Right cardiac atrium (tissue), 5 donors: Measurements from ENCODE around the gene CHD2. TPM values are rescaled to one million over a fixed set of nuclear protein-coding genes. Genes with fewer than 3 reads are reported as not detected.
A peak's percentile ranks its signal among the peaks of the same experiment; 100 is the strongest.
"Not testable (repeated sequence)": the region's sequence is repeated elsewhere in the genome, so short reads cannot be mapped to it uniquely, and the experiment has no call there.

Experiments
- ATAC-seq, 2 donors: fragments of 200-7000 bp; cut with Tn5 transposase; one replicate each; pipeline versions ENCODE4 v1.8.0 to v1.9.1; 2020; ENCODE audit warnings: moderate library complexity in 2 of 2, mild to moderate bottlenecking in 1 of 2
- DNase-seq, 3 donors: peaks; one replicate each; pipeline ENCODE4 v3.0.0-alpha.2; 2020
- H3K27ac ChIP-seq: one replicate; pipeline ENCODE4 v1.5.1; 2013; ENCODE audit warnings: mild to moderate bottlenecking, low read length, control low read depth, moderate library complexity
- H3K27me3 ChIP-seq: one replicate; pipeline ENCODE4 v1.6.1; 2013; ENCODE audit not compliant: control insufficient read depth, insufficient read depth
- H3K4me1 ChIP-seq: one replicate; pipeline ENCODE4 v1.6.1; 2013; ENCODE audit warnings: low read length; ENCODE audit not compliant: control insufficient read depth, insufficient read depth
- H3K4me3 ChIP-seq: one replicate; pipeline ENCODE4 v1.5.1; 2013; ENCODE audit warnings: low read length, control low read depth
- H3K9me3 ChIP-seq: one replicate; pipeline ENCODE4 v1.6.1; 2013; ENCODE audit warnings: low read length; ENCODE audit not compliant: control insufficient read depth
- WGBS: extraction: QIAGEN DNeasy Blood & Tissue Kit; methylation state at CpG from one replicate; pipeline ENCODE4 v1.1.7; 2013; 5-methylcytosine and 5-hydroxymethylcytosine counted together
- intact Hi-C, 4 donors: fragments of 100-400 bp; cut with DNase I; formaldehyde crosslinking; loops; one replicate each; pipeline versions ENCODE4 v1.11.0 to v1.14.0; 2022 to 2023
- long read RNA-seq, 4 donors: library from polyadenylated mRNA; unstranded; transcript quantifications; one replicate each; pipeline ENCODE4 v2.0.0, GENCODE V29; 2020 to 2021
- polyA plus RNA-seq: library from polyadenylated mRNA; stranded (reverse); fragments of 200-250 nt; gene quantifications from one replicate; pipeline ENCODE4 v1.2.3, GENCODE V29; 2013
- total RNA-seq, 4 donors: library from RNA; stranded (reverse); fragmentation: NEBNext Ultra II Directional; extraction: Animal tissue kit (Norgen Biotek cat#: 25700); gene quantifications; one replicate each; pipeline ENCODE4 v1.2.1, GENCODE V29; 2021
- donor health status: healthy with polysubstance abuse.
- donor health status: DM: no; HTN: yes; CAD: no.
- donor health status: DM: no; HTN: no; CAD: no.
- donor health status: DM: no; HTN: yes; CAD: no; lungs with severe emphysema.
- donor health status: DM: yes; HTN: yes; CAD: no.

Gene CHD2
- total RNA-seq = 10 to 100 TPM; 62.7 to 83.6 (median 65.1) TPM
- 28.4 TPM for polyA plus RNA-seq
- long read RNA-seq, donor 1, partial matches to known transcripts = 22 of 27 reads
- long read RNA-seq, donor 1, other reads (novel, unspliced or antisense) = 3 of 27 reads
- long read RNA-seq, donor 2, partial matches to known transcripts = 2 of 4 reads
- long read RNA-seq, donor 2, other reads (novel, unspliced or antisense) = 1 of 4 reads
- long read RNA-seq, donor 3, transcript CHD2-202 (13 exons, 2,221 nt) = major isoform, 6 of 30 reads
- long read RNA-seq, donor 3, partial matches to known transcripts = 17 of 30 reads
- long read RNA-seq, donor 3, other reads (novel, unspliced or antisense) = 7 of 30 reads
- long read RNA-seq, donor 4, partial matches to known transcripts = 1 of 5 reads
- long read RNA-seq, donor 4, other reads (novel, unspliced or antisense) = 2 of 5 reads

DNA sequence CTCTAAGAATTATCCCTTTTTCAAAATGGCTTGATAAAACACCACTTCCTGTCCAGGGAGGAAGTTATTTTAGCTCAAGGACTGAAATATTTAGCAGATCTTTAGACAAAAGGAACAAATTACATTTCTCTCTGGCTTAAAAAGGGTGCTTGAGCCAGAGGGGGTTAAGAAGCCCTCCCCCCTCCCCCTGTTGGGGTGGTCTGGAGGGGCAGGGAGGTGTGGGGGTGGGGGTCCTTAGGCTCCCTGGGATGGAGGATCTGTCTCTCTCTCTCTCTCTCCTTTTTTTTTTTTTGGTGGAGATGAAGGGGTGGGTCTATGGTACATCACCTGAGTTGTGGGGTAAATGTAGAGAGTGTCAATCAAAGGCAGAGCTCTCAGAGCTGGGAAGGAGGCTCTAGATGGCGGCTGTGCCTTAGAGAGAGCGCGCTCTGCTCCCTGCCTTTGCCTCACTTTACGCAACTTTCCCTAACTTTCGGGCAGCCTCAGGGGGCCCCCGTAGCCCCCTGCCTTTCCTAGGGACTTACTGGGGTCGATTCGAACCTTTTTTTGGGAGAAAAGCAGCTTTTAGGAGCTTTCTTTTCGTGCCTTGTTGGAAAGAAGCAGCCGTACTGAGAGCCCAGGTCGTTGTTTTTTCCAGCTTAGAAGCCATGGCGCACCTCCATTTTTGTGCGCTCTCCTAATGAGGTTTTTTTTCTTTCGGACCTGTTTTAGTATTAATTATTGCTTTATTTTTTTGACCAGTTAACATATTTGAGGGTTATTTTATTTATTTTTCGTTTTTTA lies at the start of gene CHD2:
TSS of gene CHD2 (plus strand) at position 377 of the 783 bp plus-strand sequence. CDS start 914 bp downstream, outside the sequence.
- Histone ChIP-seq H3K27me3 (no peaks in the 10 kb centered on the region), H3K4me3 (peak within 1 kb of the TSS; percentile 100), H3K4me1 (no peaks in the 10 kb centered on the region), H3K9me3 (no peaks in the 10 kb centered on the region), H3K27ac (peak within 1 kb of the TSS; percentile 100)
- WGBS = under 1% methylated on average over 15 of the region's 15 CpGs
- intact Hi-C loops = no loop called here
- DNase-seq (peak; percentile 35 to 75 (median 67)), ATAC-seq (peak; percentile 61 to 67)

DNA sequence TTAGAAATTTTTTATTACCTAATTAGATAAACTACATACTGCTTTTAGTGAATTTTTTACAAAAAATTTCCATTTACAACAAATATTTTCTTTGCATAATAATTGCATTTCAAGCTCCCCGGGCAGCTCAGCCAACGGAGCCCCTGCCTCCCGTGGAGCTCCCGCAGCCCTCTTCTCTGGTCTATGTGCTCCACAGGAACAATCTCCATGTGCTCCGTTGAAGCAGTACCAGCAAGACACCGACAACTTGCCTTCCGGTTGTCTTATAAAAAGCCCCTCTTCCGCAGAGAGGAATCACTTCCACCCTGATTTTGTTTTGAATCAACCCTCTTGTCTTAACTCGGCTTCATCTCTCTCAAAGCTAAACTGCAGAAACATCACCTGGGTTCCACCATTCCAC lies 46.9 kb upstream of the CHD2 start:
- H3K4me1 ChIP-seq = no peaks in the 10 kb centered on the region
- no peak for ATAC-seq
- WGBS = 68% methylated on average over 9 of the region's 9 CpGs
- no peak overlapping the region for H3K4me3 ChIP-seq
- no peak for DNase-seq
- intact Hi-C loops = no loop called here
- no peak overlapping the region for H3K27ac ChIP-seq
- no peaks in the 10 kb centered on the region for H3K27me3 ChIP-seq
- H3K9me3 ChIP-seq = no peaks in the 10 kb centered on the region

DNA sequence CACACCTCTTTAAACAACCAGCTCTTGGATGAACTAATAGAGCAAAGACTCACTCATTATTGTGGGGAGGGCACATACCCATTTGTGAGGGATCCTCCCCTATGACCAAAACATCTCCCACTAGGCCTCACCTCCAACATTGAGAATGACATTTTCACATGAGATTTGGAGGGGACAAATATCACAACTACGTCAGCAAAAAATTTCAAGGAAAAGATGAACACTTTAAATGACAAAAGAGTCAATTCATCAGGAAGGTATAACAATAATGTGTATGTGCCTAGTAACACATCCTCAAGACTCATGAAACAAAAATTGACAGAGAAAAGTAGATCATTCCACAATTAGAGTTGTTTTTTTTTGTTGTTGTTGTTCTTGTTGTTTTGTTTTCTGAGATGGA lies 38.4 kb upstream of the CHD2 start:
- no peak for DNase-seq
- 96% methylated on average over 1 of the region's 1 CpG for WGBS
- no peaks in the 10 kb centered on the region for H3K9me3 ChIP-seq
- intact Hi-C loops = no loop called here
- H3K27ac ChIP-seq = no peak overlapping the region
- no peak overlapping the region for H3K4me3 ChIP-seq
- no peaks in the 10 kb centered on the region for H3K27me3 ChIP-seq
- H3K4me1 ChIP-seq = no peaks in the 10 kb centered on the region
- ATAC-seq = no peak

- intact Hi-C loops = no loop called here
- no peak for DNase-seq
- H3K9me3 ChIP-seq = no peaks in the 10 kb centered on the region
- no peaks in the 10 kb centered on the region for H3K4me1 ChIP-seq
- no peaks in the 10 kb centered on the region for H3K27me3 ChIP-seq
- ATAC-seq = no peak
- 72% methylated on average over 1 of the region's 1 CpG for WGBS
- H3K27ac ChIP-seq = no peak overlapping the region
- H3K4me3 ChIP-seq = no peak overlapping the region
Observed at GRCh38 chr15:92864127-92864814, 35.9 kb upstream of the CHD2 start.

GRCh38 chr15:92869263-92869940 lies 30.7 kb upstream of the CHD2 start:
- Histone ChIP-seq H3K27me3 (no peaks in the 10 kb centered on the region), H3K4me1 (no peaks in the 10 kb centered on the region), H3K4me3 (no peak overlapping the region), H3K9me3 (no peaks in the 10 kb centered on the region), H3K27ac (peak overlapping the region; percentile 47)
- intact Hi-C loops = no loop called here
- 68% methylated on average over 4 of the region's 4 CpGs for WGBS
- DNase-seq = no peak
- ATAC-seq = peak; percentile 65 to 71

- intact Hi-C loops = no loop called here
- peak; percentile 69 to 73 for ATAC-seq
- DNase-seq = no peak
- H3K9me3 ChIP-seq = no peaks in the 10 kb centered on the region
- H3K27me3 ChIP-seq = no peaks in the 10 kb centered on the region
- H3K4me3 ChIP-seq = no peak overlapping the region
- WGBS = 46% methylated on average over 9 of the region's 9 CpGs
- no peak overlapping the region for H3K27ac ChIP-seq
- H3K4me1 ChIP-seq = no peaks in the 10 kb centered on the region
Observed at GRCh38 chr15:92870010-92870591, 30.0 kb upstream of the CHD2 start.

DNA sequence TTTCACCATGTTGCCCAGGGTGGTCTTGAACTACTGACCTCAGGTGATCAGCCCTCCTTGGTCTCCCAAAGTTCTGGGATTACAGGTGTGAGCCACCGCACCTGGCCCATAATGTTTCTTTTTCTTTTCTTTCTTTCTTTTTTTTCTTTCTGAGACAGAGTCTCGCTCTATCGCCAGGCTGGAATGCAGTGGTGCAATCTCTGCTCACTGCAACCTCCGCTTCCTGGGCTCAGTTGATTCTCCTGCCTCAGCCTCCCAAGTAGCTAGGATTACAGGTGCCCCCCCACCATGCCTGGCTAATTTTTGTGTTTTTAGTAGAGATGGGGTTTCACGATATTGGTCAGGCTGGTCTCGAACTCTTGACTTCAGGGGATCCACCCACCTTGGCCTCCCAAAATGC lies 27.2 kb upstream of the CHD2 start:
- intact Hi-C loops, H3K27me3 ChIP-seq, ATAC-seq, H3K4me1 ChIP-seq, DNase-seq, H3K4me3 ChIP-seq, H3K9me3 ChIP-seq, H3K27ac ChIP-seq: not testable (repeated sequence)
- WGBS = 98% methylated on average over 6 of the region's 6 CpGs

GRCh38 chr15:92877000-92877399 lies 23.1 kb upstream of the CHD2 start:
- WGBS = 94% methylated on average over 5 of the region's 5 CpGs
- no peak for ATAC-seq
- intact Hi-C loops = no loop called here
- H3K27me3 ChIP-seq = no peaks in the 10 kb centered on the region
- no peak for DNase-seq
- H3K27ac ChIP-seq = peak overlapping the region; percentile 37
- no peaks in the 10 kb centered on the region for H3K9me3 ChIP-seq
- H3K4me3 ChIP-seq = no peak overlapping the region
- H3K4me1 ChIP-seq = peaks cover 9% of the 10 kb centered on the region

DNA sequence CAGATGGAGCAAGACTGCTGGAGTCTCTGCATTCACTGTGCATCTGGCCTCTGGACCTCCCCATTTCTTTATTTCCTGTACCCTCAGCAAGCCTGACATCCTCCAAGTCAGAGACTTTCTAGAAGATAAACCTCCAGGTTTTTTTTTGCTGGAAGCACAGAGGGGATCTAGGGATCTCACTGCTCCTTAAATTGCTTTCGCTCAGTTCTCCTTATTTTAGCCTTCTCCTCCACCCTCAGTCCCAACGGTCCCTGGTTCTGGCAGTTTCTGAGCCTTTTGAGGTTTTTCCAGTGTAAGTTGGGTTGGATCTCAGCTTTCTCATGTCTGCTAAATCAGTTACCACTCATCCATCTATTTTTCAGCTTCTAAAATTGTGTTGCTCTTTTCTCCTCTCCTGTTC lies 22.7 kb upstream of the CHD2 start:
- H3K4me1 ChIP-seq = peaks cover 9% of the 10 kb centered on the region
- H3K9me3 ChIP-seq = no peaks in the 10 kb centered on the region
- ATAC-seq = no peak
- intact Hi-C loops = no loop called here
- H3K4me3 ChIP-seq = no peak overlapping the region
- no peak for DNase-seq
- no peaks in the 10 kb centered on the region for H3K27me3 ChIP-seq
- H3K27ac ChIP-seq = no peak overlapping the region
- 76% methylated on average over 2 of the region's 2 CpGs for WGBS

GRCh38 chr15:92878593-92879053 lies 21.5 kb upstream of the CHD2 start:
- Histone ChIP-seq H3K4me3 (no peak overlapping the region), H3K27ac (peak overlapping the region; percentile 77), H3K9me3 (no peaks in the 10 kb centered on the region), H3K4me1 (peaks cover 9% of the 10 kb centered on the region), H3K27me3 (no peaks in the 10 kb centered on the region)
- DNase-seq = no peak
- intact Hi-C loops = no loop called here
- WGBS = 60% methylated on average over 5 of the region's 5 CpGs
- no peak for ATAC-seq
